ENCODE data around the gene ZBTB7A.
A peak's percentile ranks its signal among the peaks of the same experiment; 100 is the strongest.

- TF ChIP-seq, protein P1, sequence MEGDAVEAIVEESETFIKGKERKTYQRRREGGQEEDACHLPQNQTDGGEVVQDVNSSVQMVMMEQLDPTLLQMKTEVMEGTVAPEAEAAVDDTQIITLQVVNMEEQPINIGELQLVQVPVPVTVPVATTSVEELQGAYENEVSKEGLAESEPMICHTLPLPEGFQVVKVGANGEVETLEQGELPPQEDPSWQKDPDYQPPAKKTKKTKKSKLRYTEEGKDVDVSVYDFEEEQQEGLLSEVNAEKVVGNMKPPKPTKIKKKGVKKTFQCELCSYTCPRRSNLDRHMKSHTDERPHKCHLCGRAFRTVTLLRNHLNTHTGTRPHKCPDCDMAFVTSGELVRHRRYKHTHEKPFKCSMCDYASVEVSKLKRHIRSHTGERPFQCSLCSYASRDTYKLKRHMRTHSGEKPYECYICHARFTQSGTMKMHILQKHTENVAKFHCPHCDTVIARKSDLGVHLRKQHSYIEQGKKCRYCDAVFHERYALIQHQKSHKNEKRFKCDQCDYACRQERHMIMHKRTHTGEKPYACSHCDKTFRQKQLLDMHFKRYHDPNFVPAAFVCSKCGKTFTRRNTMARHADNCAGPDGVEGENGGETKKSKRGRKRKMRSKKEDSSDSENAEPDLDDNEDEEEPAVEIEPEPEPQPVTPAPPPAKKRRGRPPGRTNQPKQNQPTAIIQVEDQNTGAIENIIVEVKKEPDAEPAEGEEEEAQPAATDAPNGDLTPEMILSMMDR (IDR thresholded peaks at IDR 0.05), result no peak
- TF ChIP-seq POLR2A (IDR thresholded peaks at IDR 0.05; ENCODE audit: low read depth) (no peak), POLR2AphosphoS5 (IDR thresholded peaks at IDR 0.05) (peak in 1 of 2 donors; percentile 9)
These were observed 17.2 kb upstream of the ZBTB7A start for GRCh38 chr19:4083677-4084546.

Measured in esophagus muscularis mucosa (tissue), 3 donors.